ENCODE measurements around the gene BABAM2.

DNA sequence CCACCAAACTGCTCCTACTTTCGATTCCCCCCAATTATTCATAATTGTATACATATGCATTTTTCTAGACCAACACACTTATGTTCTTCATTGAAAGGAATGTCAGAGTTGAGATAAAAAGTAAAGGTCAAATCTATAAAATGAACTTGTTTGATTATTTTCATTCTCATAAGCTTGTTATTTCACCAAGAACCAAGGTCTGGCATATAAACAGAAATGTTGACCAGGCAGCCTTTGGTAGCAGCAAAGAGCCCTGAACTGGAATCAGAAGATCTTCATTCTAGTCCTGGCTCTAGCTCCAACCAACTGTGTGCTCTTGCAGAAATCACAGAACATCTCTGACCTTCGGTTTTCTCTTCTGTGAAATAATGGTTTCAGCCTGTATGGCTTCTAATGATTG lies 43.2 kb upstream of the BABAM2 start:
- TF ChIP-seq, protein P1, sequence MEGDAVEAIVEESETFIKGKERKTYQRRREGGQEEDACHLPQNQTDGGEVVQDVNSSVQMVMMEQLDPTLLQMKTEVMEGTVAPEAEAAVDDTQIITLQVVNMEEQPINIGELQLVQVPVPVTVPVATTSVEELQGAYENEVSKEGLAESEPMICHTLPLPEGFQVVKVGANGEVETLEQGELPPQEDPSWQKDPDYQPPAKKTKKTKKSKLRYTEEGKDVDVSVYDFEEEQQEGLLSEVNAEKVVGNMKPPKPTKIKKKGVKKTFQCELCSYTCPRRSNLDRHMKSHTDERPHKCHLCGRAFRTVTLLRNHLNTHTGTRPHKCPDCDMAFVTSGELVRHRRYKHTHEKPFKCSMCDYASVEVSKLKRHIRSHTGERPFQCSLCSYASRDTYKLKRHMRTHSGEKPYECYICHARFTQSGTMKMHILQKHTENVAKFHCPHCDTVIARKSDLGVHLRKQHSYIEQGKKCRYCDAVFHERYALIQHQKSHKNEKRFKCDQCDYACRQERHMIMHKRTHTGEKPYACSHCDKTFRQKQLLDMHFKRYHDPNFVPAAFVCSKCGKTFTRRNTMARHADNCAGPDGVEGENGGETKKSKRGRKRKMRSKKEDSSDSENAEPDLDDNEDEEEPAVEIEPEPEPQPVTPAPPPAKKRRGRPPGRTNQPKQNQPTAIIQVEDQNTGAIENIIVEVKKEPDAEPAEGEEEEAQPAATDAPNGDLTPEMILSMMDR (IDR thresholded peaks at IDR 0.05 in 4 of 5, conservative IDR thresholded peaks at IDR 0.05 in 1 of 5) = no peak
- TF ChIP-seq POLR2A (IDR thresholded peaks at IDR 0.05) = no peak

Data from gastrocnemius medialis (tissue), 4 donors.